ENCODE measurements around the gene SPOCK1. TPM values are rescaled to one million over a fixed set of nuclear protein-coding genes. Genes with fewer than 3 reads are reported as not detected.

Gene SPOCK1
- total RNA-seq = 1.6 and 20.9 TPM in 2 replicates

GRCh38 chr5:137498736-137499505 is at the start of gene SPOCK1:
Gene SPOCK1, minus strand, starts transcription at chr5:137499326.

Other genes starting within 250 kb of the SPOCK1 start
- 3.1 and 19.3 TPM in 2 replicates for gene KLHL3, start 236.8 kb upstream of the SPOCK1 start, total RNA-seq

Data from bladder microvascular endothelial cell (primary cell).